Raji (cell line): ENCODE data around the gene CARF.

Source experiments
- POLR2A ChIP-seq: IDR thresholded peaks from 2 replicates; pipeline ENCODE4 v1.6.1; 2011; ENCODE audit warnings: low read depth, low read length, control low read depth; ENCODE audit not compliant: insufficient read depth

CARF gene

GRCh38 chr2:202933139-202933510 lies 21.1 kb downstream of the CARF start:
- no peak for TF ChIP-seq POLR2A

- TF ChIP-seq POLR2A, result no peak
These were observed 21.9 kb downstream of the CARF start for GRCh38 chr2:202933958-202934357.

DNA sequence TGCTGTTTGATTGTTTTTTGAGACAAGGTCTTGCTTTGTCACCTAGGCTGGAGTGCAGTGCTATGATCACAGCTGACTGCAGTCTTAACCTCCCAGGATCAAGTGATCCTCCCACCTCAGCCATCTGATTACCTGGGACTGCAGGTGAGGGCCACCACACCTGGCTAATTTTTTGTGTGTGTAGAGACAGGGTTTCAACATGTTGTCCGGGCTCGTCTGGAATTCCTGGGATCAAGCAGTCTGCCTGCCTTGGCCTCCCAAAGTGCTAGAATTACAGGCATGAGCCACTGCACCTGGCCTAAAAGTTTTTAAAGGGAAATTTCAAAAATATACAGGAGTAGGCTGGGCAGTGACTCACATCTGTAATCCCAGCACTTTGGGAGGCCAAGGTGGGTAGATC lies 22.4 kb downstream of the CARF start:
- TF ChIP-seq POLR2A, result no peak

DNA sequence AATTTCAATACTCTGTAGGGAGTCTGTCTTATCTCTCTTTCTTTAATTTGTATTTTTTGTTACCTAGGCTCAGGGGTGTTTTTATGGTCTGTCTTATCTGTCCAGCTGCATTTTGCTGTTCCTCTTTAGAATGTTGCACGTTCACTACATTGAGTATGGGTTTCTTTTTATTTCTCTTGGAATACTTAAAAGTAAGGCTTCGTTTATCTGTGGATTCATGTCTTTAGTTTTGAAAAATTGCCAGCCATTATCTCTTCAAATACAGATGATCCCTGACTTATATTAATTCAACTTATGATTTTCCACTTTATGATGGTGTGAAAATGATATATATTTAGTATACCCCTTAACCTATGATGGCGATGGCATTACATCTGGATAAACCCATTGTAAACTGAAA lies 26.9 kb downstream of the CARF start:
- TF ChIP-seq POLR2A, result no peak

GRCh38 chr2:202941771-202942170 lies 29.7 kb downstream of the CARF start:
- TF ChIP-seq POLR2A, result no peak

GRCh38 chr2:202944408-202944807 lies 32.3 kb downstream of the CARF start:
- no peak for TF ChIP-seq POLR2A

DNA sequence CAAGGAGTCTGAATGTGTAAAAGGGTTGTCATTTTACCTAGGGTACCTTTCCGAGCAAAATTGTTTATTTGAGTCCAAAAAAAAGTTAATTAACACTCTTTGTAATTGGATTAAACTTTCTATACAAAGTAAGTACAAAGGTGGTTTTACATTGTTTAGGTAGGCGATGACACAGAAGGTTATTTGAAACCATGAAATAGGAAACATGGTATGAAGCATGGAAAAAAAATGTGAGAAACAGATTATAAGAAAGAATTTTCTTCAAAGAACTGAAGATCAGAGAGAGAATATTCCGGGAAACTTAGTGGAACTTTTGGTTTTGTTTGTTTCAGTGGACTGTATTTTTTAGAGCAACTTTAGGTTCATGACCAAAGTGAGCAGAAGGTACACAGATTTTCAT lies 32.7 kb downstream of the CARF start:
- no peak for TF ChIP-seq POLR2A

DNA sequence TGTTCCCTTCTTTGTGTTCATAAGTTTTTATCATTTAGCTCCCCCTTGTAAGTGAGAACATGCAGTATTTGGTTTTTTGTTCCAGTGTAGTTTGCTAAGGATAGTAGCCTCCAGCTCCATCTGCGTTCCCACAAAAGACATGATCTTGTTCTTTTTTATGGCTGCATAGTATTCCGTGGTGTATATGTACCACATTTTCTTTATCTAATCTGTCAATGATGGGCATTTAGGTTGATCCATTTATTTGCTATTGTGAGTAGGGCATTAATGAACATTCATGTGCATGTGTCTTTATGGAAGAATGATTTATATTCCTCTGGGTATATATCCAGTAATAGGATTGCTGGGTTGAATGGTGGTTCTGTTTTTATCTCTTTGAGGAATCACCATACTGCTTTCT lies 33.4 kb downstream of the CARF start:
- no peak for TF ChIP-seq POLR2A

GRCh38 chr2:202950592-202950991 lies 38.5 kb downstream of the CARF start:
- no peak for TF ChIP-seq POLR2A

GRCh38 chr2:202960524-202960923 lies 48.4 kb downstream of the CARF start:
- no peak for TF ChIP-seq POLR2A

GRCh38 chr2:202963712-202964111 lies 51.6 kb downstream of the CARF start:
- no peak for TF ChIP-seq POLR2A

- no peak for TF ChIP-seq POLR2A
These were observed 53.9 kb downstream of the CARF start for GRCh38 chr2:202965810-202966460.

- no peak for TF ChIP-seq POLR2A
These were observed 64.7 kb downstream of the CARF start for GRCh38 chr2:202976809-202977208.

DNA sequence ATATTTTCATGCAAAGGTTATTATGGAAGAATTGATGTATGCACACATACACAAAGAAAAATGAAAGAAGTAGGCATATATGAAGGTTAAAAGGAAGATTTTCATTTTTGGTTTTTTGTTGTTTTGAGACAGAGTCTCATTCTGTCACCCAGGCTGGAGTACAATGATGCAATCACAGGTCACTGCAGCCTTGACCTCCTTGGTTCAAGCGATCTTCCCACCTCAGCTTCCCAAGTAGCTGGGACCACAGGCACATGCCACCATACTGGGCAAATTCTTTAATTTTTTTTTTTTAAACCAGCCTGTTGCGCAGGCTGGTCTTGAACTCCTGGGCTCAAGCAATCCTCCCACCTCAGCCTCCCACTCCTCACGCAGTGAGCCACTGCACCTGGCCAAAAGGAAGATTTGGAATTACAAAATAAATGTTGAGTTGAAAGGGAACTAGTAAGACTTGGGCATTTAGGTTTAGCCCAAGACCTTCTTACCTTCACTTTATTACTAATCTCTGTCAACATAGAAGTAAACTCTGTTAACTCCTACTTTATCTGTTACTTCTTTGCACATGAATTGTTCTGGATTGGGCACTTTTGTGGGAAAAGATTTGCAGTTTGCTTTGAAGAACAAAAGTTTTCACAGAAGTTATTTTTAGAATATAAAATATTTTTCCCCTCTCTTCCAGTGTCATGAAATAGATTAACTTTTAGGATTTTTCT lies 70.9 kb downstream of the CARF start:
- TF ChIP-seq POLR2A, result no peak

DNA sequence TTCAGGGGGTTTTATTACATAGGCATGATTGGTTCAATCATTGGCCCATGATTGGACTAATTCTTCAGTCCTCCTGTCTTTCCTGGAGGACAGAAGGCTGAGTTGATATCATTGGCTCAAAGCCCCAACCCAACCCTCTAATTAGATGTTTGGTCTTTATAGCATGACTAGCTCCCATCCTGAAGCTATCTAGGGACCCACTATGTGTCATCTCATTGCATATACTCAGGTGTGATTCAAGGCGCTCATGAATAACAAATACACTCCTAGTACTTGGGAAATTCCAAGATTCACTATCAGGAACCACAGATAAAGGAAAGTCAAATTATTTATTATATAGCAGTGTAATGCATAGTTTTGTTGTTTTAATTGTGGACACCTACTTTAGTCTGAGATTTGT lies 77.7 kb downstream of the CARF start:
- no peak for TF ChIP-seq POLR2A

DNA sequence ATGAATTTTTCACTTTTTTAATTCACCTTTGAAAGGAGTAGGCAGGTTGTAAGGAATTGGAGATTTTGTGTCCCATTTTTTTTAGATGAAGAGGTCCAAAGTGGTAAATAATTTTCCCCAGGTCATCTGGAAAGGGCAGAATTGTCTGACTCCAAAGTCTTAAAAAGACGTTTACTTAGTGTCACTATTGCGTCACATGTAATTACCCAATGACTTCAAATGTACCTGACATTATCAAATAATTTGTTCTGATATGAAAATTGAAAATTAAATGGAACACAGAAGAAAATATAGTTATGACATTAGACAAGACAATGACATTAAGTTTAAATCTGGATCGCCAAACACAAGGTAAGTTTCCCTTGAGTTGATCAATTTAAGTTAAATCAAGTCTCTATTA lies 78.4 kb downstream of the CARF start:
- no peak for TF ChIP-seq POLR2A

- no peak for TF ChIP-seq POLR2A
These were observed 90.2 kb downstream of the CARF start for GRCh38 chr2:203002054-203002821.

- no peak for TF ChIP-seq POLR2A
These were observed 91.6 kb downstream of the CARF start for GRCh38 chr2:203003716-203004115.
